Measurements from ENCODE around the gene OSCAR.

OSCAR gene

GRCh38 chr19:54094426-54095000, 6.1 kb downstream of the OSCAR start:
- DNase-seq (ENCODE audit: low read depth): no peak

DNA sequence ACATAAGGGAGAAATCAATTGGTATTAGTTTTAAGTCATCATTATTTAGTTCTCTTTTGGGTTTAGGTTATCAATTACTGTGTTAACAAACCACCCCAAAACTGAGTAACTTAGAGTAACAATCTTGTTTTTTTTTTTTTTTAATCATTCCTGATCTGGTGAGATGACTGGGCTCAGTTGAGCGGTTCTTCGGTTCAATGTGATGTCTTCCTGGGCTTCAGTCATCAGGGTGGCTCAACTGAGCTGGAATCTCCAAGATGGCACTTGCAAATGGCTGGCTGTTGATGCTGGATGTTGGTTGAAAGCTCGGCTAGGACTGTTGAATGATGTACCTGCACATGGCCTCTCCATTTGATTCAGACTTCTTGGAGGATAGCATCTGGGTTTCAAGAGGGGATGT, 16.2 kb downstream of the OSCAR start:
- DNase-seq (ENCODE audit: low read depth): no peak

DNA sequence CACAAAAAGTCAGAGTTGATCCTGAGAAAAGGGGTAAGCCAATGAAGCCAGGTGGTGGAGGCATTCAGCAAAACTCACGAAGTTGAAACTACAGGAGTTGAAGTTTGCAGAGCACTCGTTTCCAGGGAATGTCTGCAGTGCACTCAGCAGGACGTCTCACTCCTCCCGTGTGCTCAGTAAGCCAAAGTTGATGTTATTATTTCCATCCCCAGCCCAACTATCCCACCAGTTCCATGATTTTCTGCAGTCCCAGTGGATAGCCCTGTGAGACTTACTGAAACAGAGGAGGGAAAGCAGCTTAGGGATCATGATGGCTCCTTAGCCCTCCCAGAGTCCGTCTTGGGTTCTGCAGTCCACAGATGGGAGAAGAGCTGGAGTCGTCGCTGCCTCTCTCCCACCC, 19.6 kb downstream of the OSCAR start, which contains the start of gene TARM1:
Gene TARM1, minus strand, starts transcription at position 334 of the 400 bp plus-strand sequence. Its CDS starts 25 bp downstream, at position 309.
- no peak for DNase-seq (ENCODE audit: low read depth)

DNA sequence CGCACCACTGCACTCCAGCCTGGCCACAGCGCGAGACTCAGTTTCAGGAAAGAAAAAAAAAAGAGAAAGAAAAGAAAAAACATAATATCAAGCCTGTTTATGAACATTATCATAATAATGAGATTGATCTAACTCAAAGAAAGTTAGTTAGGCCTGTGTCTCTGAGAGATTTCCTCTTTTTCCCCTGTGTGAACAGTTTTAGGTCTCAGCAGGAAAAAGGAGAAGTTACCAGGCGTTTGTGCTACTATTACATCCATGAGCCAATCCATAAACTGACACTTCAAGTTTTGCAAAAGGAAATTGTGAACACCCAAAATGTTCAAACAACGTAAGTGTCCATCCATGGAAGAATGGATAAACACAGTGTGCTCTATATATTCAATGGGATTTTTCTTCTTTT, 23.3 kb downstream of the OSCAR start:
- DNase-seq (ENCODE audit: low read depth): no peak

- DNase-seq (ENCODE audit: low read depth): no peak
Observed at GRCh38 chr19:54074851-54075250, 25.8 kb downstream of the OSCAR start.

GRCh38 chr19:54073829-54074228, 26.8 kb downstream of the OSCAR start:
- no peak for DNase-seq (ENCODE audit: low read depth)

DNA sequence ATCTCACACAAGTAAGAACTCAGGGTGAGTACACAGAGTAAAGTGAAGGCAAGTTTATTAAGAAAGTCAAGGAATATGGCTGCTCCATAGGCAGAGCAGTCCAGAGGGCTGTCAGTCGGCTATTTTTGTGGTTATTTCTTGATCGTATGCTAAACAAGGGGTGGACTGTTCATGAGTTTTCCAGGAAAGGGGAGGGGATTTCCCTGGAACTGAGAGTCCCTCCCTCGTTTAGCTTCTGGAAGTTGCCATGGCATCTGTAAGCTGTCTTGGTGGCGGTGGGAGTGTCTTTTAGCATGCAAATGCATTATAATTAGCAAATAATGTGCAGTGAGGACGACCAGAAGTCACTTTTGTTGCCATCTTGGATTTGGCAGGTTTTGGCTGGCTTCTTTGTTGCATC, 31.1 kb downstream of the OSCAR start:
- DNase-seq (ENCODE audit: low read depth): no peak

- DNase-seq (ENCODE audit: low read depth): no peak
Observed at GRCh38 chr19:54063350-54064116, 37.1 kb downstream of the OSCAR start, which contains the start of gene VSTM1. VSTM1 (minus strand) TSS chr19:54063897; CDS start chr19:54063777, 120 bp downstream.

DNA sequence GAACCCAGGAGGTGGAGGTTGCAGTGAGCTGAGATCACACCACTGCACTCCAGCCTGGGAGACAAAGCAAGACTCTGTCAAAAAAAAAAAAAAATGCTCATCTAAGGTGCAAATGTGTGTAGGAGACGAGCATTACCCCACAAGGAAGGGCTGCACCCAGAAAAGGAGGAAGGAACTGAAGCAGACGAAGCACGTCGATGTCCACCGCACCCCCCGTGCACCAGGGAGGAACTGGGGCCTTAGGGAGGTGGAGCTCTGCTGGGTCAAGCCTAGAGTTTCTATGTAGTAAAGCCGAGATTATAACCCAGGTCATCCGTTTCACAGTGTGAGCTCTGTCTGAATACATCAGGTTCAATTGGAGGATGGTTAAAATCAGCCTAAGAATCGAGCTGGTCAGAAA, 38.0 kb downstream of the OSCAR start:
- DNase-seq (ENCODE audit: low read depth): no peak

DNA sequence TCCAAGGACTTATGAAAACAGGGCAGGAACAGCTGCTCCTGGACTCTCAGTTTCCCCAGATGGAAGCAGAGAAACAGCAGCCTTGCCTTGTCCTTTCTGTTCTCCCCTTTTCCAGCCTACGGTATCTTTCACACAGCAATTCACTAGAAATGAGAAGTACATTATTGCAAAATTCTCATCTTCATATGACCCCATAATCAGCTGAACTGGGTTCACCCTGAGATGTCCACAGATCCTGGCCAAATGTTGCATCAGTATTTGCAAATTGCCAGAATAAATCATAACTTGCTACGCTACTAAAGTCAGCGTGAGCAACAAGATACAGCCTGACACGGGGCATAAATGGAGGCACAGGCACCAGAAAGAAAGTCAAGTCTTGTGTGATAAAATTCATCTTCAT, 53.0 kb downstream of the OSCAR start:
- no peak for DNase-seq (ENCODE audit: low read depth)

DNA sequence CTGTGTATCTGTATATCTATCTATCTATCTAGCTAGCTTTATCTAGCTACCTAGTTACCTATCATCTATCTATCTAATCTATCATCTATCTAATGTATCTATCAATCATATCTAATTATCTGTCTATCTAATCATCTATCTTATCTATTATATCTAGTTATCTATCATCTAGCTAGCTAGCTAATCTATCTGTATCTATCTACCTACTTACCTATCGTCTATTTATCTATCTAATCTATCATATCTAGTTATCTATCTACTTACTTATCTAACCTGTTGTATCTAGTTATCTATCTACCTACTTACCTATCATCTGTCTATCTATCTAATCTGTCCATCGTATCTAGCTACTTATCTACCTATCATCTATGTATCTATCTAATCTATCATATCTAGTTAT, 54.8 kb downstream of the OSCAR start:
- DNase-seq (ENCODE audit: low read depth): no peak

Measured in activated T-cell treated with anti-CD3 and anti-CD28 coated beads for 1 hour (primary cell).